SK-N-SH treated with all-trans-retinoic acid at 6 μM for 48 hours (cell line): ENCODE results near the gene KRTAP4-6.
"Not testable (repeated sequence)": the region's sequence is repeated elsewhere in the genome, so short reads cannot be mapped to it uniquely, and the experiment has no call there.

ENCODE experiments used
- ATAC-seq: fragments of 200-7000 bp; cut with Tn5 transposase; 3 replicates; pipeline ENCODE4 v1.9.1; 2020; ENCODE audit warnings: mild to moderate bottlenecking, moderate library complexity
- ARNTL ChIP-seq: fragments of 450-650 bp; formaldehyde crosslinking; IDR thresholded peaks from 2 replicates; pipeline ENCODE4 v1.5.0; 2020; ENCODE audit warnings: low read depth, mild to moderate bottlenecking, moderate library complexity, borderline replicate concordance
- BACH2 ChIP-seq: fragments of 250-450 bp; sonication (Bioruptor Pico); IDR thresholded peaks from 2 replicates; pipeline ENCODE4 v1.9.0; 2021; ENCODE audit warnings: mild to moderate bottlenecking, borderline replicate concordance
- CSDC2 ChIP-seq: fragments of 250-450 bp; sonication (Bioruptor Pico); IDR thresholded peaks from 2 replicates; pipeline ENCODE4 v1.5.0; 2020; ENCODE audit warnings: mild to moderate bottlenecking, moderate library complexity
- ESRRG ChIP-seq: fragments of 250-450 bp; sonication (Bioruptor Pico); IDR thresholded peaks from 2 replicates; pipeline ENCODE4 v1.6.1; 2021; ENCODE audit warnings: mild to moderate bottlenecking
- GLIS3 ChIP-seq: fragments of 250-450 bp; sonication (Bioruptor Pico); IDR thresholded peaks from 2 replicates; pipeline ENCODE4 v1.5.0; 2020; ENCODE audit warnings: mild to moderate bottlenecking, moderate library complexity
- ISL1 ChIP-seq: fragments of 250-450 bp; sonication (Bioruptor Pico); IDR thresholded peaks from 2 replicates; pipeline ENCODE4 v2.1.2; 2022; ENCODE audit warnings: mild to moderate bottlenecking, moderate library complexity
- OSR1 ChIP-seq: fragments of 250-450 bp; sonication (Bioruptor Pico); IDR thresholded peaks from 2 replicates; pipeline ENCODE4 v1.8.0; 2022; ENCODE audit warnings: moderate library complexity, mild to moderate bottlenecking, inconsistent platforms
- PPARA ChIP-seq: fragments of 250-450 bp; sonication (Bioruptor Pico); IDR thresholded peaks from 2 replicates; pipeline ENCODE4 v1.5.0; 2020; ENCODE audit warnings: mild to moderate bottlenecking, borderline replicate concordance
- RARB ChIP-seq: fragments of 250-450 bp; sonication (Bioruptor Pico); IDR thresholded peaks from 2 replicates; pipeline ENCODE4 v1.8.0; 2021; ENCODE audit warnings: mild to moderate bottlenecking, moderate library complexity
- SNAI2 ChIP-seq: fragments of 250-450 bp; sonication (Bioruptor Pico); IDR thresholded peaks from 2 replicates; pipeline ENCODE4 v1.5.0; 2020; ENCODE audit warnings: mild to moderate bottlenecking, moderate library complexity
- TCF4 ChIP-seq: fragments of 250-450 bp; sonication (Bioruptor Pico); IDR thresholded peaks from 2 replicates; pipeline ENCODE4 v1.8.0; 2021; ENCODE audit warnings: mild to moderate bottlenecking, moderate library complexity, borderline replicate concordance
- TOX ChIP-seq: fragments of 250-450 bp; sonication (Bioruptor Pico); IDR thresholded peaks from 2 replicates; pipeline ENCODE4 v1.8.0; 2021; ENCODE audit warnings: mild to moderate bottlenecking, moderate library complexity, borderline replicate concordance
- ZC3H10 ChIP-seq: fragments of 250-450 bp; sonication (Bioruptor Pico); IDR thresholded peaks from 2 replicates; pipeline ENCODE4 v1.5.1; 2021; ENCODE audit warnings: mild to moderate bottlenecking, moderate library complexity
- ZFP3 ChIP-seq: fragments of 250-450 bp; sonication (Bioruptor Pico); IDR thresholded peaks from 2 replicates; pipeline ENCODE4 v1.5.0; 2020; ENCODE audit warnings: mild to moderate bottlenecking, moderate library complexity
- ZFP30 ChIP-seq: fragments of 450-650 bp; formaldehyde crosslinking; IDR thresholded peaks from 2 replicates; pipeline ENCODE4 v1.5.0; 2022; ENCODE audit warnings: mild to moderate bottlenecking, moderate library complexity
- ZNF565 ChIP-seq: fragments of 450-650 bp; formaldehyde crosslinking; conservative IDR thresholded peaks from 2 replicates; pipeline ENCODE4 v1.5.0; 2020; ENCODE audit warnings: low read depth, mild to moderate bottlenecking, moderate library complexity
- ZNF70 ChIP-seq: fragments of 450-650 bp; formaldehyde crosslinking; IDR thresholded peaks from 2 replicates; pipeline ENCODE4 v1.5.0; 2020; ENCODE audit warnings: mild to moderate bottlenecking, moderate library complexity
- ZNF8 ChIP-seq: fragments of 450-650 bp; formaldehyde crosslinking; IDR thresholded peaks from 2 replicates; pipeline ENCODE4 v1.5.0; 2020; ENCODE audit warnings: mild to moderate bottlenecking, moderate library complexity
- TF ChIP-seq, protein P1 (sequence below): fragments of 250-450 bp; sonication (Bioruptor Pico); IDR thresholded peaks from 2 replicates; pipeline ENCODE4 v1.8.0; 2021; ENCODE audit warnings: low read depth, mild to moderate bottlenecking, moderate library complexity, borderline replicate concordance
- TF ChIP-seq, protein P2 (sequence below): fragments of 250-450 bp; sonication (Bioruptor Pico); IDR thresholded peaks from 2 replicates; pipeline ENCODE4 v1.5.1; 2020; ENCODE audit warnings: low read depth, mild to moderate bottlenecking, moderate library complexity
- TF ChIP-seq, protein P3 (sequence below): fragments of 250-450 bp; sonication (Bioruptor Pico); IDR thresholded peaks from 2 replicates; pipeline ENCODE4 v1.5.0; 2020; ENCODE audit warnings: mild to moderate bottlenecking, moderate library complexity

The KRTAP4-6 gene

DNA sequence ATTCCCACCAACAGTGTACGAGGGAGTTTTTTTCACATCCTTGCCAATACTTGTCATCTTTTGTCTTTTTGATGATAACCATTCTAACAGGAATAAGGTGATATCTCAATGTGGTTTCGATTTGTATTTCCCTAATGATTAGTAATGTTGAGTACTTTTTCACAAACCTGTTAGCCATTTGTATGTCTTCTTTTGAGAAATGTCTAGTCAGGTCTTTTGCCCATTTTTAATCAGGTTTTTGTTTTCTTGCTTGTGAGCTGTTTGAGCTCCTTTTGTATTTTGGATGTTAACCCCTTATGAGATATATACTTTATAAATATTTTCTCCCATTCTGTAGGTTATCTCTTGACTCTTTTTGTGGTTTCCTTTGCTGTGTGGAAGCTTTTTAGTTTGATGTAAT lies 11.2 kb upstream of the KRTAP4-6 start:
- no peak for ATAC-seq
- TF ChIP-seq ARNTL (CRISPR knock-in tag) (no peak), ESRRG (CRISPR knock-in tag) (no peak), TCF4 (CRISPR knock-in tag) (no peak), ZC3H10 (CRISPR knock-in tag) (no peak), ZFP30 (CRISPR knock-in tag) (no peak)
- TF ChIP-seq, all 23 proteins: peak for 0

DNA sequence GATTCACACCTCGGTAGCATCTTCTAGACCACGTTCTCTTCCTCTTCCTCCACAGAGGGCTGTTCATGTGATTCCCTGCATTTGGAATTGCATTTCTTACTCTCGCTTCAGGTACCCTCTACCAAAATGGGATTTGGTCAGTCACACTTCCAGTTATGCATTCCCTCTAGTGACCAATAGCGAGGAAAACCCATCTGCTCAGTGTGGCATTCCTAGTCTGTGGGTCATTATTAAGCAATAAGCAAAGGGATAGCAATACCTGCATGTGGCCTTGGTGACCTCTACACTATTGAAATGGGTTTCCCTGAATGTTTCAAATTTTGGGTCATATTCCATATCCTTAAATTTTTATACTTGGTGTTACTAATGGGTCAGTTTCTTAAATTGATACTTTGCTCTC lies 9.7 kb upstream of the KRTAP4-6 start:
- ATAC-seq, result no peak
- TF ChIP-seq PPARA (CRISPR knock-in tag), result no peak
- TF ChIP-seq, all 23 proteins: peak for 0

DNA sequence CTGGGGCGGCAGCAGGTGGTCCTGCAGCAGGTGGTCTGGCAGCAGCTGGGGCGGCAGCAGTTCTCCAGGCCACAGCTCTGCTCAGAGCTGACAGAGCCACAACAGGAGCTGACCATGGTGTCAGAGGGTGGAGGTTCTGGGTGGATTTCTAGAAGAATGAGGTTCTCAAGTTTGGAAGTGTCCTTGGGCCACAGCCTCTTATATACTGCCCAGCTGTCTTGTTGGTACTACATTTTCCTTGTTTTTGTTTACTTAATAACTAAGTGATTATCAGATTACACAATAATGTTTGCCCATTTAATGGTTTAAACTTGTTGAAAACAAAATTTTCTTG lies 9.3 kb upstream of the KRTAP4-6 start, which contains the start of gene KRTAP4-5:
KRTAP4-5 (minus strand) TSS at position 174 of the 334 bp plus-strand sequence; CDS start at position 116, 58 bp downstream.
- TF ChIP-seq CSDC2 (CRISPR knock-in tag), result no peak
- no peak for TF ChIP-seq ZNF8 (CRISPR knock-in tag)
- no peak for TF ChIP-seq ZC3H10 (CRISPR knock-in tag)
- no peak for TF ChIP-seq ZNF70 (CRISPR knock-in tag)
- no peak for TF ChIP-seq OSR1
- TF ChIP-seq ZFP3 (CRISPR knock-in tag), result no peak
- no peak for TF ChIP-seq ZNF565 (CRISPR knock-in tag)
- no peak for TF ChIP-seq GLIS3 (CRISPR knock-in tag)
- no peak for TF ChIP-seq TCF4 (CRISPR knock-in tag)
- TF ChIP-seq RARB (CRISPR knock-in tag), result no peak
- TF ChIP-seq, protein P1, sequence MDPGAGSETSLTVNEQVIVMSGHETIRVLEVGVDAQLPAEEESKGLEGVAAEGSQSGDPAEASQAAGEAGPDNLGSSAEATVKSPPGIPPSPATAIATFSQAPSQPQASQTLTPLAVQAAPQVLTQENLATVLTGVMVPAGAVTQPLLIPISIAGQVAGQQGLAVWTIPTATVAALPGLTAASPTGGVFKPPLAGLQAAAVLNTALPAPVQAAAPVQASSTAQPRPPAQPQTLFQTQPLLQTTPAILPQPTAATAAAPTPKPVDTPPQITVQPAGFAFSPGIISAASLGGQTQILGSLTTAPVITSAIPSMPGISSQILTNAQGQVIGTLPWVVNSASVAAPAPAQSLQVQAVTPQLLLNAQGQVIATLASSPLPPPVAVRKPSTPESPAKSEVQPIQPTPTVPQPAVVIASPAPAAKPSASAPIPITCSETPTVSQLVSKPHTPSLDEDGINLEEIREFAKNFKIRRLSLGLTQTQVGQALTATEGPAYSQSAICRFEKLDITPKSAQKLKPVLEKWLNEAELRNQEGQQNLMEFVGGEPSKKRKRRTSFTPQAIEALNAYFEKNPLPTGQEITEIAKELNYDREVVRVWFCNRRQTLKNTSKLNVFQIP (CRISPR knock-in tag), result no peak
- no peak for TF ChIP-seq ZFP30 (CRISPR knock-in tag)
- no peak for TF ChIP-seq ARNTL (CRISPR knock-in tag)
- no peak for TF ChIP-seq ESRRG (CRISPR knock-in tag)
- TF ChIP-seq, protein P2, sequence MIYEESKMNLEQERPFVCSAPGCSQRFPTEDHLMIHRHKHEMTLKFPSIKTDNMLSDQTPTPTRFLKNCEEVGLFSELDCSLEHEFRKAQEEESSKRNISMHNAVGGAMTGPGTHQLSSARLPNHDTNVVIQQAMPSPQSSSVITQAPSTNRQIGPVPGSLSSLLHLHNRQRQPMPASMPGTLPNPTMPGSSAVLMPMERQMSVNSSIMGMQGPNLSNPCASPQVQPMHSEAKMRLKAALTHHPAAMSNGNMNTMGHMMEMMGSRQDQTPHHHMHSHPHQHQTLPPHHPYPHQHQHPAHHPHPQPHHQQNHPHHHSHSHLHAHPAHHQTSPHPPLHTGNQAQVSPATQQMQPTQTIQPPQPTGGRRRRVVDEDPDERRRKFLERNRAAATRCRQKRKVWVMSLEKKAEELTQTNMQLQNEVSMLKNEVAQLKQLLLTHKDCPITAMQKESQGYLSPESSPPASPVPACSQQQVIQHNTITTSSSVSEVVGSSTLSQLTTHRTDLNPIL, result no peak
- TF ChIP-seq PPARA (CRISPR knock-in tag), result no peak
- TF ChIP-seq ISL1 (CRISPR knock-in tag), result no peak
- TF ChIP-seq, protein P3, sequence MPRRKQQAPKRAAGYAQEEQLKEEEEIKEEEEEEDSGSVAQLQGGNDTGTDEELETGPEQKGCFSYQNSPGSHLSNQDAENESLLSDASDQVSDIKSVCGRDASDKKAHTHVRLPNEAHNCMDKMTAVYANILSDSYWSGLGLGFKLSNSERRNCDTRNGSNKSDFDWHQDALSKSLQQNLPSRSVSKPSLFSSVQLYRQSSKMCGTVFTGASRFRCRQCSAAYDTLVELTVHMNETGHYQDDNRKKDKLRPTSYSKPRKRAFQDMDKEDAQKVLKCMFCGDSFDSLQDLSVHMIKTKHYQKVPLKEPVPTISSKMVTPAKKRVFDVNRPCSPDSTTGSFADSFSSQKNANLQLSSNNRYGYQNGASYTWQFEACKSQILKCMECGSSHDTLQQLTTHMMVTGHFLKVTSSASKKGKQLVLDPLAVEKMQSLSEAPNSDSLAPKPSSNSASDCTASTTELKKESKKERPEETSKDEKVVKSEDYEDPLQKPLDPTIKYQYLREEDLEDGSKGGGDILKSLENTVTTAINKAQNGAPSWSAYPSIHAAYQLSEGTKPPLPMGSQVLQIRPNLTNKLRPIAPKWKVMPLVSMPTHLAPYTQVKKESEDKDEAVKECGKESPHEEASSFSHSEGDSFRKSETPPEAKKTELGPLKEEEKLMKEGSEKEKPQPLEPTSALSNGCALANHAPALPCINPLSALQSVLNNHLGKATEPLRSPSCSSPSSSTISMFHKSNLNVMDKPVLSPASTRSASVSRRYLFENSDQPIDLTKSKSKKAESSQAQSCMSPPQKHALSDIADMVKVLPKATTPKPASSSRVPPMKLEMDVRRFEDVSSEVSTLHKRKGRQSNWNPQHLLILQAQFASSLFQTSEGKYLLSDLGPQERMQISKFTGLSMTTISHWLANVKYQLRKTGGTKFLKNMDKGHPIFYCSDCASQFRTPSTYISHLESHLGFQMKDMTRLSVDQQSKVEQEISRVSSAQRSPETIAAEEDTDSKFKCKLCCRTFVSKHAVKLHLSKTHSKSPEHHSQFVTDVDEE (CRISPR knock-in tag), result no peak
- TF ChIP-seq SNAI2 (CRISPR knock-in tag), result no peak
- no peak for ATAC-seq

DNA sequence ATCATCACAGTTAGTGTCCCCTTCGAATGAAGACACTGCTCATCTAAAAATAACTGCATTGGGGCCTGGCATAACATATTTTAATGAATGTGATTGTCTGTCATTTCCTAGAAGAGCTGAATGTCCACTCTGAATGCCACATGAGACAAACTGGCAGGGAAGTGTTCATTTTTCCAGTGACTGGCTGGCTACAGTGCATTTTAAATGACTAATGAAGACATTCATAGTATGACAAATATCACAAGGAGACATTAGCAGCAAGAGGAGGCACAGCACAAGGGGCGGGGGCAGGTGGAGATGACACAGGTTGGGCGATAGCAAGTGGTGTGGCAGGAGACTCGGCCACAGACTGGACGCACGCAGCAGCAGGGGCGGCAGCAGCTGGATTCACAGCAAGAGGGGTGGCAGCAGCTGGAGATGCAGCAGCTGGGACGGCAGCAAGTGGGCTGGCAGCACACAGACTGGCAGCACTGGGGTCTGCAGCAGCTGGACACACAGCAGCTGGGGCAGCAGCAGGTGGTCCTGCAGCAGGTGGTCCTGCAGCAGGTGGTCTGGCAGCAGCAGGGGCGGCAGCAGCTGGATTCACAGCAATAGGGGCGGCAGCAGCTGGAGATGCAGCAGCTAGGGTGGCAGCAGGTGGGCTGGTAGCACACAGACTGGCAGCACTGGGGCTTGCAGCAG lies 8.8 kb upstream of the KRTAP4-6 start:
- ATAC-seq, result not testable (repeated sequence)

DNA sequence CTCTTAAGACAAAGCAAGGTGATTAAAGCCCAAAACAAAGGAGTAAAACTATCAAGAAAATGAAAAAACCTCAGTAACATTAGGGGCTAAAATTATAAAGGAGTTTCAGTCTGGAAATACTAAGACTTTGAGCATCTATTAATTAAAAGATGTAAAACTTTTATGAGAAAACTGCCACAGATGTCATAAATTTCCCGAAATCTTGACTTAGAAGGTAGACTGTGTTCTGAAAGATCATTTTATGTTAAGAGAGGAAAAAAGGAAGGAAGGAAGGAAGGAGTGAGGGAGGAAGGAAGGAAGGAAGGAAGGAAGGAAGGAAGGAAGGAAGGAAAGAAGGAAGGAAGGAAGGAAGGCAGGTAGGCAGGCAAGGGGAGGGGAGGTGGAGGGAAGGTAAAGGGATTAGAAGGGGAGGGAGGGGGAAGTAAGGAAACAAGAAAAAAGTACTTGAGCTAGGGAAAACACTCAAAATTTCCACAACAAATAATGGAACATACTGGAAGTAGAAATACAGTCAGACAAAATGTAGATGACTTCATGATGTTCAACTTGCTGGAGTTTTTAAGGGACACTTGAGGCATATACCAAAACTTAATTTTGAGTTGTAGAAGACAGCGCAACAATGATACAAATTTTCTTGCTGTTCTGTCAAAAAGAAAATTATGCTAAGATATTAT lies 7.3 kb upstream of the KRTAP4-6 start:
- TF ChIP-seq, protein P2, result no peak
- TF ChIP-seq ZNF70 (CRISPR knock-in tag), result no peak
- TF ChIP-seq RARB (CRISPR knock-in tag), result no peak
- no peak for TF ChIP-seq ZFP30 (CRISPR knock-in tag)
- no peak for TF ChIP-seq ZNF8 (CRISPR knock-in tag)
- no peak for TF ChIP-seq TOX (CRISPR knock-in tag)
- no peak for TF ChIP-seq CSDC2 (CRISPR knock-in tag)
- no peak for TF ChIP-seq BACH2
- TF ChIP-seq ZFP3 (CRISPR knock-in tag), result no peak
- no peak for TF ChIP-seq OSR1
- no peak for TF ChIP-seq ESRRG (CRISPR knock-in tag)
- TF ChIP-seq GLIS3 (CRISPR knock-in tag), result no peak
- no peak for TF ChIP-seq ZNF565 (CRISPR knock-in tag)
- TF ChIP-seq TCF4 (CRISPR knock-in tag), result no peak
- TF ChIP-seq ZC3H10 (CRISPR knock-in tag), result no peak
- no peak for TF ChIP-seq PPARA (CRISPR knock-in tag)
- no peak for TF ChIP-seq SNAI2 (CRISPR knock-in tag)
- TF ChIP-seq, protein P3 (CRISPR knock-in tag), result no peak
- ATAC-seq, result no peak
